CD14-positive monocyte (primary cell): ENCODE results near the gene CYP26C1. TPM values are rescaled to one million over a fixed set of nuclear protein-coding genes. Genes with fewer than 3 reads are reported as not detected.

Experiments used
- DNase-seq, 3 donors: peaks; one replicate each; pipeline ENCODE4 v3.0.0-alpha.2; 2011 to 2022
- H2AFZ ChIP-seq: 2 replicates; pipeline ENCODE4 v1.6.0; 2012; ENCODE audit warnings: mild to moderate bottlenecking, low read depth, low read length, inconsistent platforms; ENCODE audit not compliant: insufficient read depth, poor library complexity, severe bottlenecking
- H3K27ac ChIP-seq, 2 donors: 1 replicate in 1 of 2; 2 replicates in 1 of 2; pipeline ENCODE4 v1.5.1; 2012 to 2013; ENCODE audit warnings: low read length in 2 of 2, control low read depth in 1 of 2, inconsistent platforms in 1 of 2, low read depth in 1 of 2, mild to moderate bottlenecking in 1 of 2
- H3K27me3 ChIP-seq, 2 donors: one replicate each; pipeline versions ENCODE4 v1.6.0 to v1.6.1; 2011 to 2013; ENCODE audit warnings: low read length in 2 of 2; ENCODE audit not compliant: control insufficient read depth in 2 of 2, insufficient read depth in 2 of 2
- H3K36me3 ChIP-seq, 2 donors: replicated peaks in 1 of 2; 1 replicate in 1 of 2; 2 replicates in 1 of 2; pipeline versions ENCODE4 v1.5.1 to v1.6.1; 2012 to 2013; ENCODE audit warnings: low read length in 2 of 2, control low read depth in 1 of 2, inconsistent platforms in 1 of 2, mild to moderate bottlenecking in 1 of 2; ENCODE audit not compliant: insufficient read depth in 2 of 2, control insufficient read depth in 1 of 2
- H3K4me1 ChIP-seq, 2 donors: 1 replicate in 1 of 2; 2 replicates in 1 of 2; pipeline versions ENCODE4 v1.5.1 to v1.6.1; 2012 to 2013; ENCODE audit warnings: low read length in 2 of 2, control low read depth in 1 of 2, inconsistent platforms in 1 of 2, mild to moderate bottlenecking in 1 of 2, moderate library complexity in 1 of 2; ENCODE audit not compliant: insufficient read depth in 2 of 2, control insufficient read depth in 1 of 2
- H3K4me2 ChIP-seq: replicated peaks from 2 replicates; pipeline ENCODE3; 2012; ENCODE audit warnings: low read length, moderate library complexity, mild to moderate bottlenecking; ENCODE audit not compliant: poor library complexity, severe bottlenecking; ENCODE audit errors: extremely low read depth
- H3K4me3 ChIP-seq, 3 experiments: fragments of 200-600 bp in 1 of 3; sonication (generic) in 1 of 3; replicated peaks in 1 of 3; 1 replicate in 2 of 3; 2 replicates in 1 of 3; pipeline ENCODE4 v1.5.1; 2011 to 2013; ENCODE audit warnings: low read length in 3 of 3, mild to moderate bottlenecking in 3 of 3, control low read depth in 2 of 3, low read depth in 2 of 3, inconsistent platforms in 1 of 3, moderate library complexity in 1 of 3
- H3K79me2 ChIP-seq: 2 replicates; pipeline ENCODE4 v1.6.0; 2012; ENCODE audit warnings: mild to moderate bottlenecking, control low read depth, inconsistent platforms, low read length, moderate library complexity; ENCODE audit not compliant: insufficient read depth
- H3K9ac ChIP-seq: 2 replicates; pipeline ENCODE4 v1.6.0; 2017; ENCODE audit warnings: low read length, mild to moderate bottlenecking; ENCODE audit not compliant: insufficient read depth, poor library complexity, severe bottlenecking
- H3K9me3 ChIP-seq, 2 donors: replicated peaks in 1 of 2; 1 replicate in 1 of 2; 2 replicates in 1 of 2; pipeline versions ENCODE4 v1.5.1 to v1.6.1; 2012 to 2013; ENCODE audit warnings: low read length in 2 of 2, control low read depth in 1 of 2; ENCODE audit not compliant: control insufficient read depth in 1 of 2, insufficient read depth in 1 of 2
- H4K20me1 ChIP-seq: 2 replicates; pipeline ENCODE4 v1.6.0; 2012; ENCODE audit warnings: mild to moderate bottlenecking, low read length, control low read depth, moderate library complexity; ENCODE audit not compliant: insufficient read depth
- H3K27ac Mint-ChIP-seq, 7 donors: one replicate each; pipeline ENCODE4 v1.8.0; 2020; ENCODE audit warnings: mild to moderate bottlenecking in 7 of 7, mixed read lengths in 7 of 7, moderate library complexity in 6 of 7, inconsistent platforms in 2 of 7
- H3K27me3 Mint-ChIP-seq, 3 donors: one replicate each; pipeline ENCODE4 v1.8.0; 2021 to 2022; ENCODE audit warnings: low read depth in 3 of 3, mild to moderate bottlenecking in 3 of 3, mixed read lengths in 3 of 3, moderate library complexity in 3 of 3, inconsistent platforms in 1 of 3
- H3K36me3 Mint-ChIP-seq, 2 donors: one replicate each; pipeline ENCODE4 v1.8.0; 2020; ENCODE audit warnings: mixed read lengths in 2 of 2, inconsistent platforms in 1 of 2, mild to moderate bottlenecking in 1 of 2
- H3K4me1 Mint-ChIP-seq: one replicate; pipeline ENCODE4 v1.8.0; 2020; ENCODE audit warnings: mild to moderate bottlenecking, mixed read lengths
- H3K4me3 Mint-ChIP-seq, 2 donors: one replicate each; pipeline ENCODE4 v1.8.0; 2020; ENCODE audit warnings: mild to moderate bottlenecking in 2 of 2, mixed read lengths in 2 of 2, moderate library complexity in 1 of 2
- H3K9me3 Mint-ChIP-seq, 7 donors: one replicate each; pipeline ENCODE4 v1.8.0; 2020 to 2022; ENCODE audit warnings: mixed read lengths in 7 of 7, mild to moderate bottlenecking in 6 of 7, moderate library complexity in 6 of 7, inconsistent platforms in 2 of 7
- CTCF ChIP-seq: fragments of 200-600 bp; IDR thresholded peaks from one replicate; pipeline ENCODE4 v1.8.0; 2022; ENCODE audit warnings: antibody characterized with exemption, mild to moderate bottlenecking
- WGBS: methylation state at CpG from one replicate; pipeline ENCODE4 v1.1.5; 2013; ENCODE audit warnings: missing lambda C conversion rate; ENCODE audit not compliant: insufficient coverage; 5-methylcytosine and 5-hydroxymethylcytosine counted together
- intact Hi-C, 2 donors: fragments of 100-400 bp; cut with micrococcal nuclease; formaldehyde crosslinking; loops; one replicate each; pipeline versions ENCODE4 v1.15.0 to v1.15.1; 2023
- polyA plus RNA-seq, 3 donors: library from polyadenylated mRNA; depleted of rRNA in 1 of 3; unstranded in 2 of 3; stranded (reverse) in 1 of 3; fragments of 300-500 nt in 2 of 3; fragments of >200 nt in 1 of 3; fragmentation: Illumina TruSeq in 2 of 3; gene quantifications; 1 replicate in 2 of 3; 2 replicates in 1 of 3; pipeline ENCODE4 v1.2.3, GENCODE V29; 2012 to 2021

CYP26C1 gene
- polyA plus RNA-seq, 3 donors = not detected

GRCh38 chr10:93085272-93085859 lies 24.8 kb downstream of the CYP26C1 start:
- Histone ChIP-seq H3K4me1 (no peaks in the 10 kb centered on the region), H3K27me3 (peaks cover 3 to 4% of the 10 kb centered on the region in 2 donors), H3K9me3 (no peaks in the 10 kb centered on the region), H2AFZ (no peak overlapping the region), H3K79me2 (no peaks in the 10 kb centered on the region), H3K4me3 (no peak overlapping the region), H3K27ac (no peak overlapping the region), H3K9ac (no peak overlapping the region), H3K4me2 (no peak overlapping the region), H3K36me3 (no peaks in the 10 kb centered on the region), H4K20me1 (no peaks in the 10 kb centered on the region)
- Mint-ChIP-seq H3K4me3 (no peak overlapping the region), H3K27me3 (peaks cover 0 to 24% (median 21%) of the 10 kb centered on the region in 3 donors), H3K27ac (no peak overlapping the region), H3K9me3 (no peaks in the 10 kb centered on the region), H3K36me3 (no peaks in the 10 kb centered on the region), H3K4me1 (peaks cover 1% of the 10 kb centered on the region)
- intact Hi-C loops = no loop called here
- no peak for TF ChIP-seq CTCF
- no peak for DNase-seq
- 100% methylated on average over 1 of the region's 4 CpGs for WGBS

GRCh38 chr10:93086289-93086688 lies 25.7 kb downstream of the CYP26C1 start:
- intact Hi-C loops = no loop called here
- no peak overlapping the region for H3K27ac Mint-ChIP-seq
- H3K9ac ChIP-seq = no peak overlapping the region
- no peak overlapping the region for H3K4me3 Mint-ChIP-seq
- H3K36me3 ChIP-seq = no peaks in the 10 kb centered on the region
- H3K27me3 Mint-ChIP-seq = peaks cover 0 to 16% (median 13%) of the 10 kb centered on the region in 3 donors
- H2AFZ ChIP-seq = no peak overlapping the region
- TF ChIP-seq CTCF = no peak
- no peaks in the 10 kb centered on the region for H3K36me3 Mint-ChIP-seq
- no peak overlapping the region for H3K27ac ChIP-seq
- no peak for DNase-seq
- H4K20me1 ChIP-seq = no peaks in the 10 kb centered on the region
- H3K9me3 Mint-ChIP-seq = no peaks in the 10 kb centered on the region
- H3K27me3 ChIP-seq = peaks cover 3% of the 10 kb centered on the region in 2 donors
- WGBS = no CpG with 5 or more reads among the region's 6 CpGs
- H3K4me2 ChIP-seq = no peak overlapping the region
- no peaks in the 10 kb centered on the region for H3K9me3 ChIP-seq
- H3K4me1 ChIP-seq = no peaks in the 10 kb centered on the region
- H3K4me3 ChIP-seq = no peak overlapping the region
- H3K4me1 Mint-ChIP-seq = peaks cover 8% of the 10 kb centered on the region
- no peaks in the 10 kb centered on the region for H3K79me2 ChIP-seq
